ENCODE data around the gene TCEAL5. TPM values are rescaled to one million over a fixed set of nuclear protein-coding genes. Genes with fewer than 3 reads are reported as not detected.
A peak's percentile ranks its signal among the peaks of the same experiment; 100 is the strongest.

TCEAL5 gene
- total RNA-seq, 6 donors from 2014 or later = 0.31 TPM; not detected in 5

DNA sequence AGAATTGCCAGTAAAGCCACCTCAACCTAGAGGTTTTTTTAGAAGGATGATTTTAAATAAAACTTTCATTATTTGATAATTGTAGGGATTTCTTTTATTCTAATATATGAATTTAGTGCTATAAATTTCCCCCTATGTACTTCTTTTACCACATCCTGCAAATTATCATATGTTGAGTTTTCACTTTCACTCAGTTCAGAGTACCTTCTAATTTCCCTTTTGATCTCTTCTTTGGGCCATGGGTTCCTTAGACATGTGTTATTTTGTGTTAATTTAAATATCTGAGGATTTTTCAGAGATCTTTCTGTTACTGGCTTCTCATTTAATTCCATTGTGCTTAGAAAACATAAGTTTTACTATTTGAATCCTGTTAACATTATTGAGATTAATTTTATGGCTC is 28.2 kb upstream of the TCEAL5 start:
- no peaks in the 10 kb centered on the region for H3K9me3 ChIP-seq
- ATAC-seq (ENCODE audit: low FRiP score in 2 of 2) = no peak
- no peak for TF ChIP-seq POLR2AphosphoS5 (IDR thresholded peaks at IDR 0.05)
- TF ChIP-seq, protein P1, sequence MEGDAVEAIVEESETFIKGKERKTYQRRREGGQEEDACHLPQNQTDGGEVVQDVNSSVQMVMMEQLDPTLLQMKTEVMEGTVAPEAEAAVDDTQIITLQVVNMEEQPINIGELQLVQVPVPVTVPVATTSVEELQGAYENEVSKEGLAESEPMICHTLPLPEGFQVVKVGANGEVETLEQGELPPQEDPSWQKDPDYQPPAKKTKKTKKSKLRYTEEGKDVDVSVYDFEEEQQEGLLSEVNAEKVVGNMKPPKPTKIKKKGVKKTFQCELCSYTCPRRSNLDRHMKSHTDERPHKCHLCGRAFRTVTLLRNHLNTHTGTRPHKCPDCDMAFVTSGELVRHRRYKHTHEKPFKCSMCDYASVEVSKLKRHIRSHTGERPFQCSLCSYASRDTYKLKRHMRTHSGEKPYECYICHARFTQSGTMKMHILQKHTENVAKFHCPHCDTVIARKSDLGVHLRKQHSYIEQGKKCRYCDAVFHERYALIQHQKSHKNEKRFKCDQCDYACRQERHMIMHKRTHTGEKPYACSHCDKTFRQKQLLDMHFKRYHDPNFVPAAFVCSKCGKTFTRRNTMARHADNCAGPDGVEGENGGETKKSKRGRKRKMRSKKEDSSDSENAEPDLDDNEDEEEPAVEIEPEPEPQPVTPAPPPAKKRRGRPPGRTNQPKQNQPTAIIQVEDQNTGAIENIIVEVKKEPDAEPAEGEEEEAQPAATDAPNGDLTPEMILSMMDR (IDR thresholded peaks at IDR 0.05) = no peak
- no peak for TF ChIP-seq POLR2A (IDR thresholded peaks at IDR 0.05)
- no peak for TF ChIP-seq EP300 (IDR thresholded peaks at IDR 0.05)
- peaks cover 0 to 1% (median 0%) of the 10 kb centered on the region in 4 donors for H3K27me3 ChIP-seq
- DNase-seq = no peak
- H3K27ac ChIP-seq = no peak overlapping the region
- no peak overlapping the region for H3K4me3 ChIP-seq
- H3K36me3 ChIP-seq = no peaks in the 10 kb centered on the region
- no peaks in the 10 kb centered on the region for H3K4me1 ChIP-seq

DNA sequence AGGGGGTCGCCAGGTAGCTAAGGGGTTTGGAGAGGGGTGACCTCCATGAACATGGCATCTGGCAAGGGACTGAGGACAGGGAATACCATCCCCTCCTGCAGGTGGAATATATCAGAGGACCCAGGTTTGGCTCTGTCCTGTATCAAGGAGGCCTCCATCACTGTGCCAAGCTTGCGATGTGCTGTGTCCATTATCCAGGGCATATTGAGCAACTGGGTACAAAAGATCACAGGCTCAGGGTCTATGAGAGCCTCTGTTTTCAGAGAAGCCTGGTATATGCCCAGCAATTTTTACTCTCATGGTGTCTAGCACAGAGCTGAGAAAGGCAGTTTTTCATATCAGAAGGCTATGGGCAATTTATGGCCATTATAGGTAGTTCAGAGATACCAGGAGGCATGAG is 16.6 kb upstream of the TCEAL5 start:
- Histone ChIP-seq H3K36me3 (no peaks in the 10 kb centered on the region), H3K4me1 (no peaks in the 10 kb centered on the region), H3K27ac (no peak overlapping the region), H3K4me3 (no peak overlapping the region), H3K9me3 (no peaks in the 10 kb centered on the region), H3K27me3 (no peaks in the 10 kb centered on the region)
- WGBS, 2 donors = 75 to 100% methylated on average over 1 to 2 of the region's 2 CpGs
- TF ChIP-seq EP300 (IDR thresholded peaks at IDR 0.05) (no peak), POLR2A (IDR thresholded peaks at IDR 0.05) (no peak), POLR2AphosphoS5 (IDR thresholded peaks at IDR 0.05) (no peak)
- TF ChIP-seq, protein P1 (IDR thresholded peaks at IDR 0.05) = no peak
- no peak for DNase-seq
- ATAC-seq (ENCODE audit: low FRiP score in 2 of 2) = no peak

DNA sequence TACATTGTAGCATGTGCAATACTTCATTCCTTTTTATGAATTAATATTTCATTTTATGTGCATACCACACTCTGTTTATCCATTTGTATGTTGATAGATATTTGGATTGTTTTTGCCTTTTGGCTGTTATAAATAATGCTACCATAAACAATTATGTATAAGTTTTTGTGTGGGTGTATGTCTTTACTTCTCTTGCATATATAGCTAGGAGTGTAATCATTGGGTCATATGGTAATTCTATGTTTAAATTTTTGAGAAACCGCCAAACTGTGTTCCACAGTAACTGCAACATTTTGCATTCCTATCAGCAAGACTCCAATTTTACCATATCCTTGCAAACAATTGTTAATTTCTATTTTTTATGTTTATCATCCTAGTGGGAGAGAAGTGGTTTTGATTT is 3.1 kb upstream of the TCEAL5 start:
- no peak for ATAC-seq (ENCODE audit: low FRiP score in 2 of 2)
- H3K27me3 ChIP-seq = no peaks in the 10 kb centered on the region
- H3K36me3 ChIP-seq = no peaks in the 10 kb centered on the region
- no peak overlapping the region for H3K4me3 ChIP-seq
- no peak overlapping the region for H3K27ac ChIP-seq
- DNase-seq = no peak
- no peaks in the 10 kb centered on the region for H3K4me1 ChIP-seq
- no peak for TF ChIP-seq POLR2AphosphoS5 (IDR thresholded peaks at IDR 0.05)
- TF ChIP-seq, protein P1 (IDR thresholded peaks at IDR 0.05) = no peak
- no peak for TF ChIP-seq POLR2A (IDR thresholded peaks at IDR 0.05)
- TF ChIP-seq EP300 (IDR thresholded peaks at IDR 0.05) = no peak
- peaks cover 0 to 7% (median 0%) of the 10 kb centered on the region in 4 donors for H3K9me3 ChIP-seq
- 67 to 68% methylated on average over 1 of the region's 1 CpG for WGBS, 2 donors

DNA sequence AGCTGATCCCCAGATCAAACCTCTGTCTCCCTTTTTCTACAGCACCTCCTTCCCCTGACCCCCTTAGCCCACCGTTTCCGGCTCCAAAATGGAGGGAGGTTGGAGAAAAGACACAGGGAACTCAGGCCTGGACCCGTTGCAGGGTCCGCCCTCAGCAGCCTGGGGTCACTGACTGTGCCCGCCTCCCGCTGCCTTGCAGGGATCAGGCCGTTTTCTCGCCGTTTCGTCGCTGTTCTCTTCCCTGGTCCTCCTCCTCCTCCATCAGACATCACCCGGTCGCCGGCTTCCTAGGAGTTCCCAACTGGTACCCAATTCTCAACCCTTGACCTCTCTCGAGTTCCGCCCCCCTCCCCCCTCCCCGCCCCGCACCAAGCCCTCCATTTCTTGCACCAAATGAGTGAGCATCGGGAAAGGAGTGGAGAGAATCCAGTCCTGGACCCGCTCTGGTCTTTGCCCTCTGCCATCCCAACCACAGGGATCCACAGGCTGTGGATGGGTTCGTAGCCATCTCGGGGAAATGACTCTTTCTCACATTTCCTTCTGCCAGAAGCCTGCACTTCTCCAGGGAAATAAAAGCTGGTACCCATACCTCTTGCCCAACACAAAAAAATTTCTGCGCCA is 493 bp downstream of the TCEAL5 start:
- TF ChIP-seq EP300 (IDR thresholded peaks at IDR 0.05) (no peak), POLR2A (IDR thresholded peaks at IDR 0.05) (no peak), POLR2AphosphoS5 (IDR thresholded peaks at IDR 0.05) (no peak)
- TF ChIP-seq, protein P1 (IDR thresholded peaks at IDR 0.05) = no peak
- DNase-seq (peak in 1 of 2 donors; percentile 10), ATAC-seq (ENCODE audit: low FRiP score in 2 of 2) (no peak)
- Histone ChIP-seq H3K4me1 (no peaks in the 10 kb centered on the region), H3K4me3 (no peak overlapping the region), H3K27ac (no peak overlapping the region), H3K36me3 (no peaks in the 10 kb centered on the region), H3K27me3 (no peaks in the 10 kb centered on the region), H3K9me3 (no peaks in the 10 kb centered on the region)
- WGBS, 2 donors = 22 to 28% methylated on average over 13 to 23 of the region's 23 CpGs

DNA sequence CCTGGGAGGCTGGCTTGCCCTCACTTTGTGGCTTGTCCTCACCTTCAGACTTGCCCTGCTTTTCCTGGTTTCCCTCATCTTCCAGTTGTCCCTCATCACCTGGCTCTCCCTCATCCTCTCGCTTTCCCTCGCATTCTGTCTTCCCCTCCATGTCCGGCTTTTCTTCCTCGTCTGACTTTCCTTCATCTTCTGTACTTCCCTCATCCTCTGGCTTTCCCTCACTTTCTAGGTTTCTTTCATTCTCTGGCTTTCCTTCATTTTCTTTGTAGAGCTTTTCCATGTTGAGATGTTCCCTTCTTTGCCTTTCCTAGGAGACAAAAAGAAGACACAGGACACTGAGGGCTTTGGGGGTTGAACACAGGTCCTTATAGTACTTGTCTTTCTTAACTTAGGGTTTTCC is 2.3 kb downstream of the TCEAL5 start:
- Histone ChIP-seq H3K4me3 (no peak overlapping the region), H3K9me3 (no peaks in the 10 kb centered on the region), H3K27ac (no peak overlapping the region), H3K4me1 (no peaks in the 10 kb centered on the region), H3K36me3 (no peaks in the 10 kb centered on the region), H3K27me3 (no peaks in the 10 kb centered on the region)
- DNase-seq (no peak), ATAC-seq (ENCODE audit: low FRiP score in 2 of 2) (no peak)
- WGBS, 2 donors = 92 to 96% methylated on average over 4 of the region's 4 CpGs
- TF ChIP-seq POLR2A (IDR thresholded peaks at IDR 0.05) (no peak), POLR2AphosphoS5 (IDR thresholded peaks at IDR 0.05) (no peak), EP300 (IDR thresholded peaks at IDR 0.05) (no peak)
- TF ChIP-seq, protein P1 (IDR thresholded peaks at IDR 0.05) = no peak
